ENCODE measurements around the gene NEK2.
A peak's percentile ranks its signal among the peaks of the same experiment; 100 is the strongest.
"Not testable (repeated sequence)": the region's sequence is repeated elsewhere in the genome, so short reads cannot be mapped to it uniquely, and the experiment has no call there.

Gene NEK2

DNA sequence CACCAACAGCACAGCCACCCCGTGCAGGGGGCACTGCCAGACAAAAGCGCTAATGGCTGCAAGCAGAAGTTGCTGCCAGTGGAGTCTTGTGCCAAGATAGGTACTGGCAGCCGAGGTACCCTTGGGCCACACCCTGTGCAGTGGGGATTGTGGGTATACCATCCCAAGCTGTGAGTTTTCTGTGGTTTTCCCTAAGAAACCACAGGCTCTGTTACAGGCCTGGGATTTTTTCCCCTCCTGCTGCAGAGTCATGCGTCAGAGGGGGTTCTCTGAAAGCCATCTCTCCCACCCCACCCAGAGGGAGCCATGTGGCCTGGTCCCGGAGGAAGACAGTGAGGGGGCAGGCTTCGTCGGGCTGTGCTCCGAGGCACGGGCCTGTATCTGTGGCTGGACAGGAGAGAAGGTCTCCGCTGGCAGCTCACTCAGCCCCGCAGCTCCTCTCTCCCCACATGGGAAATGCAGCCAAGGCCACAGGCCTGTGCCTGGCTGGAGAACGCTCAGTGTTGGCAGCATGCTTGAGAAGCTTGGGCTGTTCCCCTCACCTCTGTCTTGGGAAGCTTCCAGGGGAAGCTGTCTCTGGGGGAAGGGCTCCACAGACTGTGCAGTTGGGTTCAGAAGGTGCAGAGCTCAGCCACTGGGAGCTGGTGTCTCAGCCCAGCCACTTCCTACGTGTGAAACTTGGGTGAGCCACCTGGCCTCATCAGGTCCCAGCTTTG lies 42.5 kb downstream of the NEK2 start:
- Histone ChIP-seq H3K27ac (ENCODE audit: low read depth, low read length) (peak overlapping the region; percentile 58), H3K9ac (ENCODE audit: low read length) (no peak overlapping the region)

DNA sequence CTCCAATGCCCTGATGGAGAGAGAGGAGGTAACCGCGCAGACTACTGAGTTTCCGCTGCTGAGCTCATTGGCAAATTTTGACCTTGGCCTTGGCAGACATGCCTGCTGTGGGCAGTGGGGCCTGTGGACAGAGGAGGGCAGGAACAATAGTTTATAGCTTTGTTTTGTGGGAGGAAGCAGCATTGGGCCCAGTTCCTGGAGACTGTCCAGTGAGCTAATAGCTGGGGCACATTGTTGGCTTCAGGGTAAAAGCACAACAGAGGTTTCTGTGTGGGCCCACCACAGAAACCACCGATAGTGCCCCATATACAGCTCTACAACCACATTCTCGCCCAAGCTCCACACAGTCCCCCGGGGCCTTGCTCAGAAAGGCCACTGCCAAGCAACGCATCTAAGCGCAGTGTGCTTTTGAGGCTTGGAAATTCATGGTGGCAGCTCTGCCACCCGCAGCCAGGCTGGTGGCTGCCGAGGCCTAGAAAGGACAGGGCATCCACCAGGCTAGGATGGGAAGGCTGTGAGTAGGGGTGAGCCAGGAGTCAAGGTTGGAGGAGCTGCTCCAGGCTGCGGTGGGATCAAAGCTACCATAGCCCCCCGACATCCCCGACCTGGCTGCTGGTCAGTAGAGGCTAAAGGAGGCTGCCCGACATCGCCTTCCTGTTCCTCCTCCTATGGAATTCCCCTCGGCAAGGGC lies 43.2 kb downstream of the NEK2 start:
- no peak overlapping the region for H3K9ac ChIP-seq (ENCODE audit: low read length)
- H3K4me1 ChIP-seq (ENCODE audit: control insufficient read depth, insufficient read depth, low read length): peaks cover 13% of the 10 kb centered on the region
- H3K4me3 ChIP-seq (ENCODE audit: low read length): no peak overlapping the region
- peak overlapping the region; percentile 58 for H3K27ac ChIP-seq (ENCODE audit: low read depth, low read length)
- no peaks in the 10 kb centered on the region for H3K27me3 ChIP-seq (ENCODE audit: control insufficient read depth, insufficient read depth, low read length)
- no peaks in the 10 kb centered on the region for H3K36me3 ChIP-seq (ENCODE audit: control insufficient read depth, insufficient read depth, low read length)

More for the DNA sequence above, 42.5 kb downstream of the NEK2 start:
- H3K4me3 ChIP-seq (ENCODE audit: low read length): no peak overlapping the region
- no peaks in the 10 kb centered on the region for H3K36me3 ChIP-seq (ENCODE audit: control insufficient read depth, insufficient read depth, low read length)
- no peaks in the 10 kb centered on the region for H3K27me3 ChIP-seq (ENCODE audit: control insufficient read depth, insufficient read depth, low read length)
- H3K4me1 ChIP-seq (ENCODE audit: control insufficient read depth, insufficient read depth, low read length): peaks cover 13% of the 10 kb centered on the region

DNA sequence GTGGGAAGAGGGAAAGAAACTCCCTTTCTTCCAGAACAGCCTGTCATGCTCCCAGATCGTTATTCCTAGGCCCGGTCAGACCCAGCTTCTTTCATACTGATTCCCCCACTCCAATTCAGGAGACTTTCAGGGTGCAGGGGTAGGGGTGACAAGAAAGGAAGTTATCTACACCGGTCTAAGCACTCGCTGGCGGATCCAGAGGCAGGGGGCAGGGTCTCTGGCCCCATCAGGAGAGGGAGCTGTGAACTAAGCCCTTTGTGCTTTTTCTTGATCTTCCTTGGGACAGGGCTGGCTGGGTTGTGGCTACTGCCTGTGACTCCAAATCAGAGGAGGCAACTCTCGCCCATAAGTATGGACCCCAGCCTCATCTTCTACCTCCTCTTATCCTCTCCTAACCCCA lies 44.3 kb downstream of the NEK2 start:
- no peaks in the 10 kb centered on the region for H3K36me3 ChIP-seq (ENCODE audit: control insufficient read depth, insufficient read depth, low read length)
- H3K27me3 ChIP-seq (ENCODE audit: control insufficient read depth, insufficient read depth, low read length): no peaks in the 10 kb centered on the region
- no peak overlapping the region for H3K27ac ChIP-seq (ENCODE audit: low read depth, low read length)
- H3K4me3 ChIP-seq (ENCODE audit: low read length): no peak overlapping the region
- no peak overlapping the region for H3K9ac ChIP-seq (ENCODE audit: low read length)
- peaks cover 13% of the 10 kb centered on the region for H3K4me1 ChIP-seq (ENCODE audit: control insufficient read depth, insufficient read depth, low read length)

DNA sequence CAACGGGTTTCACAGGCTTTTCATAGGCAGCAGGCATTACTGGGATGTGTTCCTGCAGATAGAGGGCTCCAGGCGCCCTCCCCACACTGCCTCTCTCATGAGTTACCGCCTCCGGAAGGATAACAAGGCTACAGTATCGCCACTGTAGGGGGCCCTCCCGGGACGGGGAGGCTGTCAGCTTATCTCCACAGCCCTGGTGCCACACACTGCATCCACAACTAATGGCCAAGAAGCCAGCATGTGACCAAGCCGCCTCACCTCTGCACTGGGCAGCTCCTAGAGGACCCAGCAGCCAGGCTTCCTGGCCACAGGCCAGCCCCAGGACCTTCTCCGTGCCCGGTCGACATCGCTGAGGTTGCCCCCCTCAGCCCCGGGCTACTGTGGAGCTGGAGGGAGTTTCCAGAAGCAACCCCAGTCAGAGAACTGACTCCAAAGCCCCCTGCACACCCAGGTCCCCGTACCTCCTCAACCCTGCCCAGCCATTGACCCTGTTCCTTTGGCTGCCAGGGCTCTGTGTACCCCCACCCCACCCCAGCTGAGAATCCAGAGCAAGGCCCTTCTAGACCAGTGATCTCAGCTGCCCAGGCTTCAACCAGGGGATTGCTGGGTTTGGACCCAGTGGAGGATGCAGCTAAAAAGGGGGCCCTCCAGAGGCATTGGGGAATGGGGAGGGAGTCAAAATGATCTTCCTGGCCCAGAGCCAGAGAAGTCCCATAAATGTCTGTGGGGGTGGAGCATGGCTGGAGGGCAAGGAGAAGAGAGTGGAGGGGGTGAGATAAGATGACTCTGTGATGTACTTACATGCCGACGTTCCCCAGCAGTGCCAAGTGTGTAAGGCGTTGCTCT lies 45.0 kb downstream of the NEK2 start:
- H3K27ac ChIP-seq (ENCODE audit: low read depth, low read length): no peak overlapping the region
- no peak overlapping the region for H3K9ac ChIP-seq (ENCODE audit: low read length)
- peaks cover 13% of the 10 kb centered on the region for H3K4me1 ChIP-seq (ENCODE audit: control insufficient read depth, insufficient read depth, low read length)
- H3K27me3 ChIP-seq (ENCODE audit: control insufficient read depth, insufficient read depth, low read length): no peaks in the 10 kb centered on the region
- no peaks in the 10 kb centered on the region for H3K36me3 ChIP-seq (ENCODE audit: control insufficient read depth, insufficient read depth, low read length)
- no peak overlapping the region for H3K4me3 ChIP-seq (ENCODE audit: low read length)

DNA sequence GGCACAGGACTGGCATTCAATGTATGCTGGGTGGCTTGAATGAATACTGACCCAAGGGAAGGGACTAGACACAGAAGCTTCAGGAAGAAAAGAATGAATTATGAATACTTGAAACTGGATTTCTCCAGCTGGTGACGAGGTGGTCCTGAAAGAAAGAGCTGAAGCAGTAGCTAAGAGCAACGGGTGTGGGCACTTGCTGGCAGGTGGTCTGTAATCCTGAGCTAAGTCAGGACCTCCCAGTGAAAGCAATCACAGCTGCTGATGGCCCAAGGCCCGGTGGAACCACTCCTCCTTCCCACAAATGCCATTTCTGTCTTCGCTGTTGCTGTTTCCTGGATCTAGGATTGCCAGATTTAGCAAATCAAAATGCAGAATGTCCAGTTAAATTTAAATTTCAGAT lies 47.0 kb downstream of the NEK2 start:
- H3K9ac ChIP-seq (ENCODE audit: low read length): no peak overlapping the region
- no peak overlapping the region for H3K4me3 ChIP-seq (ENCODE audit: low read length)
- peaks cover 11% of the 10 kb centered on the region for H3K4me1 ChIP-seq (ENCODE audit: control insufficient read depth, insufficient read depth, low read length)
- no peaks in the 10 kb centered on the region for H3K27me3 ChIP-seq (ENCODE audit: control insufficient read depth, insufficient read depth, low read length)
- H3K27ac ChIP-seq (ENCODE audit: low read depth, low read length): no peak overlapping the region
- H3K36me3 ChIP-seq (ENCODE audit: control insufficient read depth, insufficient read depth, low read length): no peaks in the 10 kb centered on the region

DNA sequence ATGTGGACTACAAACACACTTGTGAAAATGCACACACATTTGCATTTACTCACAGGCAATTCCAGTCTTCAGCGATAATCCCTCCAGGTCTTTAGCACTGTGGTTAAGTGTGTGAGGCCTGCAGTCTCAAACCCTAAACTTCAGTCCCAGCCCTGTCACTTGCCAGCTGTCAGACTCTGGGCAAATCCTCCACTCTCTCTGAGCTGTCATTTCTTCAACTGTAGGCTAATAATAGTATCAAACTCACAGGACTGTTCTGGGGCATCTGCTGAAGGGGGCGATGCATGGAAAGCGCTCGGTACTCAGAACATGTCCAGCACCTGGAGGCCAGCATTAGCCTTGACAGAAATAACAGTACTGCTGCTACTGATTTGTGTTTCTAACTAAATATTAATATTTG lies 48.2 kb downstream of the NEK2 start:
- H3K9ac ChIP-seq (ENCODE audit: low read length): no peak overlapping the region
- H3K4me3 ChIP-seq (ENCODE audit: low read length): no peak overlapping the region
- no peaks in the 10 kb centered on the region for H3K36me3 ChIP-seq (ENCODE audit: control insufficient read depth, insufficient read depth, low read length)
- H3K4me1 ChIP-seq (ENCODE audit: control insufficient read depth, insufficient read depth, low read length): no peaks in the 10 kb centered on the region
- H3K27ac ChIP-seq (ENCODE audit: low read depth, low read length): no peak overlapping the region
- H3K27me3 ChIP-seq (ENCODE audit: control insufficient read depth, insufficient read depth, low read length): no peaks in the 10 kb centered on the region

DNA sequence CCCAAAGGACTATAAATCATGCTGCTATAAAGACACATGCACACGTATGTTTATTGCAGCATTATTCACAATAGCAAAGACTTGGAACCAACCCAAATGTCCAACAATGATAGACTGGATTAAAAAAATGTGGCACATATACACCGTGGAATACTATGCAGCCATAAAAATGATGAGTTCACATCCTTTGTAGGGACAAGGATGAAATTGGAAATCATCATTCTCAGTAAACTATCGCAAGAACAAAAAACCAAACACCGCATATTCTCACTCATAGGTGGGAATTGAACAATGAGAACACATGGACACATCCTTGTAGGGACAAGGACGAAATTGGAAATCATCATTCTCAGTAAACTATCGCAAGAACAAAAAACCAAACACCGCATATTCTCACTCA lies 49.6 kb downstream of the NEK2 start:
- H3K4me1 ChIP-seq (ENCODE audit: control insufficient read depth, insufficient read depth, low read length); H3K36me3 ChIP-seq (ENCODE audit: control insufficient read depth, insufficient read depth, low read length): not testable (repeated sequence)

DNA sequence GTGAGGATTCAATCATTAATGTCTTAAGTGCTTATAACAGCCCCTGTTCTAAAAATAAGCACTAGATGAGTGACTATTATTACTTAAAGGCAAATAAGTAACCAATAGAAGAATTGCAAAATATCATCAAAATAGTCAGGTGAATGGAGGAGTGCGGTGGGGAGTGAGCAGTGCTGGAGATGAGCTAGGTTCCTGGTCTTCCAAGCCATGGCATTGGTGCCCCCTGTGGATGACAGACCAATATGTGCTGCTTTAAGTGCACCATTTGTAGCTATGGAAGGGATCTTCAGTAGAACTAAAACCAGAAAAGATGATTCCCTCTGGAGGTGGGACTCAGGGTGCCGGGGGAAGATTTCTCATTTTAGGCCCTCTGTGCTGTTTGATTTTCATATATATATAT lies 50.4 kb downstream of the NEK2 start:
- Histone ChIP-seq H3K4me3 (ENCODE audit: low read length) (no peak overlapping the region), H3K27ac (ENCODE audit: low read depth, low read length) (no peak overlapping the region), H3K27me3 (ENCODE audit: control insufficient read depth, insufficient read depth, low read length) (no peaks in the 10 kb centered on the region), H3K4me1 (ENCODE audit: control insufficient read depth, insufficient read depth, low read length) (no peaks in the 10 kb centered on the region), H3K9ac (ENCODE audit: low read length) (no peak overlapping the region), H3K36me3 (ENCODE audit: control insufficient read depth, insufficient read depth, low read length) (no peaks in the 10 kb centered on the region)

More for the DNA sequence above, 49.6 kb downstream of the NEK2 start:
- not testable (repeated sequence) for H3K9ac ChIP-seq (ENCODE audit: low read length); H3K27ac ChIP-seq (ENCODE audit: low read depth, low read length); H3K4me3 ChIP-seq (ENCODE audit: low read length); H3K27me3 ChIP-seq (ENCODE audit: control insufficient read depth, insufficient read depth, low read length)

DNA sequence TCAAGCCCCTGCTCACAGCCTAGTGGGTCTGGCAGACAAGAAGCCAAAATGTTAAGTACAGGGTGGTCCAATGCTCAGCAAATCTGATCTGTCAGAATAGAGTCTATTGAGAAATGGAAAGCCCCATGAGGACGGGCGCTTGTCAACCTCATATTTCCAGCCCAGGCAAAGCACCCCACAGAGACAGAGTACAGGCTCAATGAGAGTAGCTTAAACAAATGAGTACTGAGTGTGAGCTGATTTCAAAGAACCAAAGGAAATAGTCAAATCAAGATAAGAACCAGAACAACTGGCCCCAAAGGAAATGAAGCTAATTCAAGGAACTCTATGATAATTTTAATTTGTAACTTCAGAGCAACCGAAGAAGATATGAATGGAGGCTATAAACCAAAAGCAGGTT lies 51.9 kb downstream of the NEK2 start:
- Histone ChIP-seq H3K27me3 (ENCODE audit: control insufficient read depth, insufficient read depth, low read length) (no peaks in the 10 kb centered on the region), H3K4me1 (ENCODE audit: control insufficient read depth, insufficient read depth, low read length) (no peaks in the 10 kb centered on the region), H3K9ac (ENCODE audit: low read length) (no peak overlapping the region), H3K27ac (ENCODE audit: low read depth, low read length) (no peak overlapping the region), H3K4me3 (ENCODE audit: low read length) (no peak overlapping the region), H3K36me3 (ENCODE audit: control insufficient read depth, insufficient read depth, low read length) (no peaks in the 10 kb centered on the region)

DNA sequence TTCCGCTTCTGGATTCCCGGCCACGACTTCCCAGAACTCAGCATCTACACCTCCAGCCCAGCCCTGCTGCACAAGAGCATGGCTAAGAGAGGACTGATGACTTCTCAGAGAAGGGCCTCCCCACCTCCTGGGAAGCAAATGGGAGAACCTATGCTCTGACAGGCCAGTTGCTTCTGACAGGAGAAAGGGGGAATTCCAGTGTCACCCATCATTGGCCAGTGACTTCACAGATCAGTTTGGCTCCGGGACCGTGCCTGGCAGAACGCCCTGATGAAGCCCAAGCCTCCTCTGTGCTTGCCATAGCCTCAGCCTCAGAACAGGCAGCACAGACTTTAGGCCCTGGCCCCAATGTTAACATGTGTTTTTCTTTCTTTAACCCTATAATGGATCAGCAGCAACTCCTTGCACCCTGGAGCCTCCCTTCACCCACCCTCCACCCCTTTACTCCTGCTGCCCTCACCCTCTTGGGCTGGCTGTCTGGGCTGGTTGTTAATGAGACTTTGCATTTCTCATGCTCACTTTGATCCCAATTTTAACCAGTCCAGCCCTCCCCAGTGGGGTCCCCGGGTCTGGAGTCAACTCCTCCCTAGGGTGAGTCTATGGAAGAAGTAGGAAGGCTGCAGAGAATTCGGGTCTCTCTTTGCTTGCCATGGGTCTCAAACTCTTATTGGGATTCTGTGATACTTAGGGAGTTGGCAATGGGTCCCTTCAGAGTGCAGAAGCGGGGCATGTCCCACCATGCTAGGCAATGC lies 53.8 kb downstream of the NEK2 start:
- no peak overlapping the region for H3K9ac ChIP-seq (ENCODE audit: low read length)
- H3K36me3 ChIP-seq (ENCODE audit: control insufficient read depth, insufficient read depth, low read length): no peaks in the 10 kb centered on the region
- H3K4me1 ChIP-seq (ENCODE audit: control insufficient read depth, insufficient read depth, low read length): no peaks in the 10 kb centered on the region
- no peak overlapping the region for H3K4me3 ChIP-seq (ENCODE audit: low read length)
- H3K27ac ChIP-seq (ENCODE audit: low read depth, low read length): no peak overlapping the region
- no peaks in the 10 kb centered on the region for H3K27me3 ChIP-seq (ENCODE audit: control insufficient read depth, insufficient read depth, low read length)

DNA sequence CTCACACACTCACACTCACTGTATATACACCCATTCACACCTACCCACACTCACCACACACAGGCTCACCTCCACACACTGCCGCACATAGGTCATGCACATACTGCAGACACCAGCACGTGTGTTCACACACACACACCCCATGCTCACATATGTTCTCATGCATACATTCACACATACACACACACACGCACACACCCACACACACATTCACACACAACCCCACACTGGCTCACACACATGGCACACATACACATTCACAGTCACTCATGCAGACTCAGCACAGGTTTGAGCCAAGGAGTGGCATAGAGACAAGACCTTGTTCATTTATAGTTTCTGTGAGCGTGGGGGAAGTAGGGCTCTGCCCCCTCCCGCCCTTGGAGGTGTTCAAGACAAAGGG lies 55.3 kb downstream of the NEK2 start:
- no peak overlapping the region for H3K9ac ChIP-seq (ENCODE audit: low read length)
- no peaks in the 10 kb centered on the region for H3K36me3 ChIP-seq (ENCODE audit: control insufficient read depth, insufficient read depth, low read length)
- no peak overlapping the region for H3K4me3 ChIP-seq (ENCODE audit: low read length)
- no peak overlapping the region for H3K27ac ChIP-seq (ENCODE audit: low read depth, low read length)
- H3K27me3 ChIP-seq (ENCODE audit: control insufficient read depth, insufficient read depth, low read length): no peaks in the 10 kb centered on the region
- H3K4me1 ChIP-seq (ENCODE audit: control insufficient read depth, insufficient read depth, low read length): no peaks in the 10 kb centered on the region
